VCaP (cell line): ENCODE measurements around the gene GLIS2.
"Not testable (repeated sequence)": the region's sequence is repeated elsewhere in the genome, so short reads cannot be mapped to it uniquely, and the experiment has no call there.

Experiments
- H3K27ac ChIP-seq: fragments of 450-650 bp; 2 replicates; pipeline ENCODE4 v1.5.1; 2017
- CTCF ChIP-seq: fragments of 450-650 bp; conservative IDR thresholded peaks from 2 replicates; pipeline ENCODE4 v1.5.1; 2017; ENCODE audit warnings: mild to moderate bottlenecking, moderate library complexity

GLIS2 gene

GRCh38 chr16:4340443-4340842, 24.6 kb downstream of the GLIS2 start:
- no peak for TF ChIP-seq CTCF
- no peak overlapping the region for H3K27ac ChIP-seq

- TF ChIP-seq CTCF: no peak
- no peak overlapping the region for H3K27ac ChIP-seq
Measured at GRCh38 chr16:4341250-4341649, 25.4 kb downstream of the GLIS2 start.

- no peak overlapping the region for H3K27ac ChIP-seq
- no peak for TF ChIP-seq CTCF
Measured at GRCh38 chr16:4342866-4343744, 27.2 kb downstream of the GLIS2 start.

GRCh38 chr16:4344300-4344982, 28.6 kb downstream of the GLIS2 start:
- not testable (repeated sequence) for H3K27ac ChIP-seq

- TF ChIP-seq CTCF: no peak
- H3K27ac ChIP-seq: peak overlapping the region; percentile 19; the same call in 1 of the 2 replicates
Measured at GRCh38 chr16:4344983-4345835, 29.3 kb downstream of the GLIS2 start.

- no peak overlapping the region; the same call in 1 of the 2 replicates for H3K27ac ChIP-seq
- no peak for TF ChIP-seq CTCF
Measured at GRCh38 chr16:4345836-4346781, 30.2 kb downstream of the GLIS2 start.

- no peak for TF ChIP-seq CTCF
- H3K27ac ChIP-seq: no peak overlapping the region
Measured at GRCh38 chr16:4347010-4347409, 31.1 kb downstream of the GLIS2 start.
